Vagina (tissue), 2 donors: ENCODE results near the gene HDAC1. TPM values are rescaled to one million over a fixed set of nuclear protein-coding genes. Genes with fewer than 3 reads are reported as not detected.
A peak's percentile ranks its signal among the peaks of the same experiment; 100 is the strongest.
"Not testable (repeated sequence)": the region's sequence is repeated elsewhere in the genome, so short reads cannot be mapped to it uniquely, and the experiment has no call there.

ENCODE experiments used
- DNase-seq, 2 donors: peaks; one replicate each; pipeline ENCODE4 v3.0.0-alpha.2; 2017; ENCODE audit errors: extremely low spot score in 2 of 2
- H3K27ac ChIP-seq: fragments of 200-600 bp; sonication (generic); one replicate; pipeline ENCODE4 v1.5.1; 2019
- H3K27me3 ChIP-seq: fragments of 200-600 bp; sonication (generic); one replicate; pipeline ENCODE4 v1.5.1; 2019
- H3K36me3 ChIP-seq, 2 donors: fragments of 200-600 bp; sonication (generic); one replicate each; pipeline ENCODE4 v1.5.1; 2017 to 2019
- H3K4me1 ChIP-seq: fragments of 200-600 bp; sonication (generic); one replicate; pipeline ENCODE4 v1.5.1; 2019
- H3K4me3 ChIP-seq, 2 donors: fragments of 200-600 bp; sonication (generic); 1 replicate in 1 of 2; 2 replicates in 1 of 2; pipeline ENCODE4 v1.5.1; 2016 to 2019
- H3K9me3 ChIP-seq: fragments of 200-600 bp; sonication (generic); one replicate; pipeline ENCODE4 v1.5.1; 2019
- POLR2A ChIP-seq, 2 donors: fragments of 450-650 bp; IDR thresholded peaks; one replicate each; pipeline ENCODE4 v1.6.1; 2017; ENCODE audit warnings: antibody characterized with exemption in 2 of 2, mild to moderate bottlenecking in 2 of 2, moderate library complexity in 2 of 2
- POLR2AphosphoS5 ChIP-seq, 2 donors: sonication (generic); formaldehyde crosslinking; IDR thresholded peaks; one replicate each; pipeline ENCODE4 v1.9.0; 2017; ENCODE audit warnings: antibody characterized with exemption in 2 of 2, mild to moderate bottlenecking in 2 of 2, low read depth in 1 of 2; ENCODE audit not compliant: insufficient read depth in 1 of 2
- intact Hi-C: fragments of 100-400 bp; cut with DNase I; formaldehyde crosslinking; loops from one replicate; pipeline ENCODE4 v1.15.1; 2023
- total RNA-seq: library from RNA; depleted of rRNA; stranded (reverse); fragments of >200 nt; gene quantifications from one replicate; pipeline ENCODE4 v1.2.3, GENCODE V29; 2016
- TF ChIP-seq, protein P1 (sequence below), 3 experiments: fragments of 450-650 bp in 2 of 3; fragments of 200-600 bp in 1 of 3; sonication (generic) in 1 of 3; IDR thresholded peaks; one replicate each; pipeline ENCODE4 v1.5.1; 2017 to 2019; ENCODE audit warnings: antibody characterized with exemption in 3 of 3, mild to moderate bottlenecking in 2 of 3, moderate library complexity in 2 of 3

The HDAC1 gene
- total RNA-seq, 1 donor from 2014 or later = 65.6 TPM

- Histone ChIP-seq H3K4me1 (peaks cover 29% of the 10 kb centered on the region), H3K4me3 (peak overlapping the region; percentile 80 to 91), H3K36me3 (no peaks in the 10 kb centered on the region), H3K9me3 (no peaks in the 10 kb centered on the region), H3K27me3 (no peaks in the 10 kb centered on the region), H3K27ac (peak overlapping the region; percentile 98)
- TF ChIP-seq, protein P1, sequence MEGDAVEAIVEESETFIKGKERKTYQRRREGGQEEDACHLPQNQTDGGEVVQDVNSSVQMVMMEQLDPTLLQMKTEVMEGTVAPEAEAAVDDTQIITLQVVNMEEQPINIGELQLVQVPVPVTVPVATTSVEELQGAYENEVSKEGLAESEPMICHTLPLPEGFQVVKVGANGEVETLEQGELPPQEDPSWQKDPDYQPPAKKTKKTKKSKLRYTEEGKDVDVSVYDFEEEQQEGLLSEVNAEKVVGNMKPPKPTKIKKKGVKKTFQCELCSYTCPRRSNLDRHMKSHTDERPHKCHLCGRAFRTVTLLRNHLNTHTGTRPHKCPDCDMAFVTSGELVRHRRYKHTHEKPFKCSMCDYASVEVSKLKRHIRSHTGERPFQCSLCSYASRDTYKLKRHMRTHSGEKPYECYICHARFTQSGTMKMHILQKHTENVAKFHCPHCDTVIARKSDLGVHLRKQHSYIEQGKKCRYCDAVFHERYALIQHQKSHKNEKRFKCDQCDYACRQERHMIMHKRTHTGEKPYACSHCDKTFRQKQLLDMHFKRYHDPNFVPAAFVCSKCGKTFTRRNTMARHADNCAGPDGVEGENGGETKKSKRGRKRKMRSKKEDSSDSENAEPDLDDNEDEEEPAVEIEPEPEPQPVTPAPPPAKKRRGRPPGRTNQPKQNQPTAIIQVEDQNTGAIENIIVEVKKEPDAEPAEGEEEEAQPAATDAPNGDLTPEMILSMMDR (IDR thresholded peaks at IDR 0.05) = no peak
- TF ChIP-seq POLR2AphosphoS5 (IDR thresholded peaks at IDR 0.05; ENCODE audit: insufficient read depth in 1 of 2, low read depth in 1 of 2) (no peak), POLR2A (IDR thresholded peaks at IDR 0.05) (no peak)
- no peak for DNase-seq
- intact Hi-C loops = no loop called here
These were observed 60.4 kb downstream of the HDAC1 start for GRCh38 chr1:32352239-32352745.

DNA sequence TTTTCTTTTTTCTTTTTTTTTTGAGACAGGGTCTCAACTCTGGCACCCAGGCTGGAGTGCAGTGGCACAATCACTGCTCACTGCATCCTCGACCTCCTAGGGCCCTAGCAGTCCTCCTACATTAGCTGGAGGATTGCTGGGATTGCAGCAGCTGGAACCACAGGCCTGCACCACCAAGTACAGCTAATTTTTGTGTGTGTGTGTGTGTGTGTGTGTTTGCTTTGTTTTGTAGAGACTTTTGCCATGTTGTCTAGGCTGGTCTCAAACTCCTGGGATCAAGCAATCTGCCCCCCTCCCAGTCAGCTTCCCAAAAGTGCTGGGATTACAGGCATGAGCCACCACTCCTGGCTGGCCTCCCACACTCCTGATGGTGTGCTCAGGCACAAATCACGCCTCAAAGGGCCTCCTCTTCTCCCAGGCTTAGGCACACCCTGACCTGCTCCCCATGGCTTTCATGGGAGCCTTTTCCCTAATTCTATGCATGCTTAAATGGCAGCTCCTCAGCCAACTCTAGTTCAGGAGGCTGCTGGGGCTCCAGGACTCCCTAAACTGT, 61.0 kb downstream of the HDAC1 start:
- intact Hi-C loops = no loop called here
- no peak for TF ChIP-seq POLR2AphosphoS5 (IDR thresholded peaks at IDR 0.05; ENCODE audit: insufficient read depth in 1 of 2, low read depth in 1 of 2)
- TF ChIP-seq POLR2A (IDR thresholded peaks at IDR 0.05) = no peak
- TF ChIP-seq, protein P1 (IDR thresholded peaks at IDR 0.05) = no peak
- Histone ChIP-seq H3K36me3 (no peaks in the 10 kb centered on the region), H3K27me3 (no peaks in the 10 kb centered on the region), H3K9me3 (no peaks in the 10 kb centered on the region), H3K4me1 (peaks cover 29% of the 10 kb centered on the region), H3K27ac (peak overlapping the region; percentile 98), H3K4me3 (no peak overlapping the region)
- DNase-seq = no peak

GRCh38 chr1:32353431-32353830, 61.5 kb downstream of the HDAC1 start:
- H3K9me3 ChIP-seq = no peaks in the 10 kb centered on the region
- no peaks in the 10 kb centered on the region for H3K36me3 ChIP-seq
- H3K4me1 ChIP-seq = peaks cover 29% of the 10 kb centered on the region
- DNase-seq = no peak
- H3K4me3 ChIP-seq = no peak overlapping the region
- H3K27ac ChIP-seq = peak overlapping the region; percentile 98
- TF ChIP-seq POLR2A (IDR thresholded peaks at IDR 0.05) (no peak), POLR2AphosphoS5 (IDR thresholded peaks at IDR 0.05; ENCODE audit: insufficient read depth in 1 of 2, low read depth in 1 of 2) (peak in 1 of 2 donors; percentile 3)
- H3K27me3 ChIP-seq = no peaks in the 10 kb centered on the region
- intact Hi-C loops = no loop called here

GRCh38 chr1:32353886-32354570, 62.1 kb downstream of the HDAC1 start:
- Histone ChIP-seq H3K9me3 (no peaks in the 10 kb centered on the region), H3K4me1 (peaks cover 29% of the 10 kb centered on the region), H3K4me3 (no peak overlapping the region), H3K36me3 (no peaks in the 10 kb centered on the region), H3K27ac (peak overlapping the region; percentile 98), H3K27me3 (no peaks in the 10 kb centered on the region)
- intact Hi-C loops = no loop called here
- no peak for DNase-seq
- TF ChIP-seq POLR2A (IDR thresholded peaks at IDR 0.05) (no peak), POLR2AphosphoS5 (IDR thresholded peaks at IDR 0.05; ENCODE audit: insufficient read depth in 1 of 2, low read depth in 1 of 2) (peak in 1 of 2 donors; percentile 44)
- TF ChIP-seq, protein P1 (IDR thresholded peaks at IDR 0.05) = no peak

DNA sequence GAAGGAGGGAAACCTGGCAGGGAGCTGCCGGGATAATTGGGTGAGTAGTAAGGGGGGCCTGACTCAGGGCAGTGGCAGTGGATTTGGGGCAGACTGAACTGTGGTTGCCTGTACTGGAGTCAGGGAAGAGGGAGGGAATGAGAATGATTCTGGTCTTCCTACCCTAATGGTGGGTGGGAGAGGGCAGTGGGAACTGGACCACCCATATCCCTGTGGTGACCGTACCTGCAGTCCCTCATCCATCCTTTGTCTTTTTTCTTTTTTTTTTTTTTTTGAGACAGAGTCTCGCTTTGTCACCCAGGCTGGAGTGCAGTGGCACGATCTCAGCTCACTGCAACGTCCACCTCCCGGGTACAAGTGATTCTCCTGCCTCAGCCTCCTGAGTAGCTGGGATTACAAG, 63.9 kb downstream of the HDAC1 start:
- H3K27me3 ChIP-seq, DNase-seq, intact Hi-C loops, H3K36me3 ChIP-seq, H3K9me3 ChIP-seq, H3K4me3 ChIP-seq, H3K27ac ChIP-seq: not testable (repeated sequence)
- peaks cover 29% of the 10 kb centered on the region for H3K4me1 ChIP-seq

DNA sequence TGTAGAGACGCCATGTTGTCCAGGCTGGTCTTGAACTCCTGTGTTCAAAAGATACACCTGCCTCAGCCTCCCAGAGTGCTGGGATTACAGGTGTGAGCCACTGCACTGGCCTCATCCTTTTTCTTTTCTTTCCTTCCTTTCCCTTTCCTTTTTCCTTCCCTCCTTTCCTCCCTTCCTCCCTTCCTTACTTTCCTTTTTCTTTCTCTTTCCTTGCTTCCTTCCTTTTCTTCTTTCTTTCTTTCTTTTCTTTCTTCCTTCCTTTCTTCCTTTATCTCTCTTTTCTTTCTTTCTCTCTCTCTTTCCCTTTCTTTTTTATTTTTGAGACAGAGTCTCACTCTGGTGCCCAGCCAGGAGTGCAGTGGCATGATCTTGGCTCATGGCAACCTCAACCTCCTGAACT, 64.6 kb downstream of the HDAC1 start:
- no peak for DNase-seq
- H3K4me3 ChIP-seq = no peak overlapping the region
- H3K27ac ChIP-seq = no peak overlapping the region
- TF ChIP-seq POLR2AphosphoS5 (IDR thresholded peaks at IDR 0.05; ENCODE audit: insufficient read depth in 1 of 2, low read depth in 1 of 2) = no peak
- no peak for TF ChIP-seq POLR2A (IDR thresholded peaks at IDR 0.05)
- TF ChIP-seq, protein P1 (IDR thresholded peaks at IDR 0.05) = no peak
- H3K27me3 ChIP-seq = no peaks in the 10 kb centered on the region
- no peaks in the 10 kb centered on the region for H3K36me3 ChIP-seq
- H3K4me1 ChIP-seq = peaks cover 36% of the 10 kb centered on the region
- no peaks in the 10 kb centered on the region for H3K9me3 ChIP-seq
- intact Hi-C loops = no loop called here
